ENCODE data around the gene HRAS. TPM values are rescaled to one million over a fixed set of nuclear protein-coding genes. Genes with fewer than 3 reads are reported as not detected.
A peak's percentile ranks its signal among the peaks of the same experiment; 100 is the strongest.

The HRAS gene
- total and polyA plus RNA-seq, 2 of the 13 experiments (the other 11 are each of a cell fraction or from before 2014, with no cell fraction given): 32.9 to 50.0 TPM

GRCh38 chr11:579830-580601, 44.6 kb upstream of the HRAS start (continued):
- TF ChIP-seq ZNF496 (CRISPR knock-in tag; IDR thresholded peaks at IDR 0.05; ENCODE audit: insufficient replicate concordance): no peak
- no peak for TF ChIP-seq ATF6 (CRISPR knock-in tag; conservative IDR thresholded peaks at IDR 0.05)
- TF ChIP-seq PRDM10 (CRISPR knock-in tag; IDR thresholded peaks at IDR 0.05; ENCODE audit: low read depth): peak; percentile 79; the same call in 1 of the 2 replicates
- TF ChIP-seq GZF1 (CRISPR knock-in tag; IDR thresholded peaks at IDR 0.05): peak; percentile 59; the same call in 1 of the 2 replicates
- peak; percentile 66 for TF ChIP-seq GATAD2A (CRISPR knock-in tag; IDR thresholded peaks at IDR 0.05)
- peak; percentile 77 for TF ChIP-seq FOXA3 (CRISPR knock-in tag; IDR thresholded peaks at IDR 0.05)
- no peak for TF ChIP-seq ZNF850 (CRISPR knock-in tag; conservative IDR thresholded peaks at IDR 0.05)
- TF ChIP-seq, protein P1, sequence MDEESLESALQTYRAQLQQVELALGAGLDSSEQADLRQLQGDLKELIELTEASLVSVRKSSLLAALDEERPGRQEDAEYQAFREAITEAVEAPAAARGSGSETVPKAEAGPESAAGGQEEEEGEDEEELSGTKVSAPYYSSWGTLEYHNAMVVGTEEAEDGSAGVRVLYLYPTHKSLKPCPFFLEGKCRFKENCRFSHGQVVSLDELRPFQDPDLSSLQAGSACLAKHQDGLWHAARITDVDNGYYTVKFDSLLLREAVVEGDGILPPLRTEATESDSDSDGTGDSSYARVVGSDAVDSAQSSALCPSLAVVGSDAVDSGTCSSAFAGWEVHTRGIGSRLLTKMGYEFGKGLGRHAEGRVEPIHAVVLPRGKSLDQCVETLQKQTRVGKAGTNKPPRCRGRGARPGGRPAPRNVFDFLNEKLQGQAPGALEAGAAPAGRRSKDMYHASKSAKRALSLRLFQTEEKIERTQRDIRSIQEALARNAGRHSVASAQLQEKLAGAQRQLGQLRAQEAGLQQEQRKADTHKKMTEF (CRISPR knock-in tag; IDR thresholded peaks at IDR 0.05): 0 out of 2 replicates have a peak, but pooled peaks have one; percentile 21
- TF ChIP-seq ZBTB7A (CRISPR knock-in tag; IDR thresholded peaks at IDR 0.05): peak; percentile 94
- TF ChIP-seq, protein P2, sequence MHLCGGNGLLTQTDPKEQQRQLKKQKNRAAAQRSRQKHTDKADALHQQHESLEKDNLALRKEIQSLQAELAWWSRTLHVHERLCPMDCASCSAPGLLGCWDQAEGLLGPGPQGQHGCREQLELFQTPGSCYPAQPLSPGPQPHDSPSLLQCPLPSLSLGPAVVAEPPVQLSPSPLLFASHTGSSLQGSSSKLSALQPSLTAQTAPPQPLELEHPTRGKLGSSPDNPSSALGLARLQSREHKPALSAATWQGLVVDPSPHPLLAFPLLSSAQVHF (CRISPR knock-in tag; IDR thresholded peaks at IDR 0.05): no peak
- TF ChIP-seq ZFP91 (CRISPR knock-in tag; IDR thresholded peaks at IDR 0.05; ENCODE audit: borderline replicate concordance): peak; percentile 51
- no peak for TF ChIP-seq FOXO4 (CRISPR knock-in tag; conservative IDR thresholded peaks at IDR 0.05)
- TF ChIP-seq ZBTB7B (CRISPR knock-in tag; IDR thresholded peaks at IDR 0.05): peak; percentile 59; the same call in 1 of the 2 replicates
- no peak for TF ChIP-seq TRAFD1 (CRISPR knock-in tag; IDR thresholded peaks at IDR 0.05; ENCODE audit: borderline replicate concordance)
- peak; percentile 31; the same call in 1 of the 2 replicates for TF ChIP-seq CEBPG (CRISPR knock-in tag; IDR thresholded peaks at IDR 0.05)
